DND-41 (cell line): Measurements from ENCODE around the gene POLN.

ENCODE experiments used
- CTCF ChIP-seq: IDR thresholded peaks from 2 replicates; pipeline ENCODE4 v1.5.1; 2012; ENCODE audit warnings: borderline replicate concordance, low read length, moderate library complexity, mild to moderate bottlenecking; ENCODE audit not compliant: poor library complexity, severe bottlenecking; ENCODE audit errors: extremely low read depth
- EZH2 ChIP-seq: IDR thresholded peaks from 3 replicates; pipeline ENCODE4 v1.6.1; 2012; ENCODE audit warnings: borderline replicate concordance, low read depth, mild to moderate bottlenecking, moderate library complexity, low read length, inconsistent platforms; ENCODE audit not compliant: severe bottlenecking

DNA sequence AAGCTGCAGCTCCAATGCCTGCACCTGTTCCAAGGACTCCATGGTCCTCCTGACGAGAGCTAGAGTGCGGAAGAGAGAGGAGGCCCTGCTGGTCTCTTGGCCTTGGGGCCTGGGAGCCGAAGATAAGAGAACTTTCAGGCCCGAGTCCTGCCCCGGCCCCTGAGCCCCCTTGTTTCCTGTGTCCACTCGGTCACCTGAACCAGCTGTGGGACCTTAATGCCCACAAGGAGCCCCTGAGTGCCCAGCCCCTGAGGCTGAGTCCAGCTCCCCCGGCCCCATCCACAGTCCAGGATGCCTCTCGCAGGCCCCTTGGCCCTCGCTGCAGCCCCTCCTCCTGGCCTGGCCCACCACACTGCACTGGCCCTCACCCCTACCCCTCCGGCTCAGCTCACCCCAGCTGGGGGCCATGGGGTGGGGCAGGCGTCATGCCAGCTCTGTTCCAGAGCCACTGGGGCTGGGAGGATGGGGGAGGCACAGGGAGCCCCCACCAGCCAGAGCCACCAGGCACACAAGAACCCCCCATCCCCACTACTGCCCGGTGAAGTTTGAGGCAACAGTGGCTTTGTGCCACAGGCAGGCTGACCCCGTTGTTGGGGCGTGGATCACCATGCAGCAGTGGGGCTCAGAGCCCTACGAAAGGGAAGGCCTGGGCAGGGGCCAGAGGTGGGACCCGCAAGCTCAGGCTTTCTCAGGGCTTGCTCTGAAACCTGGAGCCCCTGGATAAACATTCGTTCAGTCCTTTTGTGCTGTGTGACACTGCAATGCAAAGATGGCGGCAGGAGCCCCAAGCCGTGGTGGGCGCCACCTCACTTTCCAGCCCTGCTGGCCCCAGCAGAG, 168.7 kb downstream of the POLN start:
- TF ChIP-seq CTCF: no peak
- TF ChIP-seq EZH2: no peak
